ENCODE measurements around the gene NOL9.

The NOL9 gene

DNA sequence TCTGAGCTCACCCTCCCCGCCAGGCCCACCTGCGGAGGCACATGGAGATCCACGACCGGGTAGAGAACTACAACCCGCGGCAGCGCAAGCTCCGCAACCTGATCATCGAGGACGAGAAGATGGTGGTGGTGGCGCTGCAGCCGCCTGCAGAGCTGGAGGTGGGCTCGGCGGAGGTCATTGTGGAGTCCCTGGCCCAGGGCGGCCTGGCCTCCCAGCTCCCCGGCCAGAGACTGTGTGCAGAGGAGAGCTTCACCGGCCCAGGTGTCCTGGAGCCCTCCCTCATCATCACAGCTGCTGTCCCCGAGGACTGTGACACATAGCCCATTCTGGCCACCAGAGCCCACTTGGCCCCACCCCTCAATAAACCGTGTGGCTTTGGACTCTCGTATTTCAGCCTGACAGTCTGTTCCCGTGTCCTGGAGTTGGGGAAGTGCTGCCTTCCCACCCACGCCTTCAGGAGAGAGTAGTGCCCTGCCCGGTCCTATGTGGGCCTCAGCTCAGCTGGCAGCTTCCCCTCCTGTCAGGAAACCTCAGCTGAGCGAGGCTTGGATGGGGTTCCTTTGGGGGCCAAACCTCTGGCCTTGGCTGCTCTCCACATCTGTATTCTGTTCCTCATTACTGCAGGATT, 34.7 kb upstream of the NOL9 start:
- DNase-seq, result no peak

DNA sequence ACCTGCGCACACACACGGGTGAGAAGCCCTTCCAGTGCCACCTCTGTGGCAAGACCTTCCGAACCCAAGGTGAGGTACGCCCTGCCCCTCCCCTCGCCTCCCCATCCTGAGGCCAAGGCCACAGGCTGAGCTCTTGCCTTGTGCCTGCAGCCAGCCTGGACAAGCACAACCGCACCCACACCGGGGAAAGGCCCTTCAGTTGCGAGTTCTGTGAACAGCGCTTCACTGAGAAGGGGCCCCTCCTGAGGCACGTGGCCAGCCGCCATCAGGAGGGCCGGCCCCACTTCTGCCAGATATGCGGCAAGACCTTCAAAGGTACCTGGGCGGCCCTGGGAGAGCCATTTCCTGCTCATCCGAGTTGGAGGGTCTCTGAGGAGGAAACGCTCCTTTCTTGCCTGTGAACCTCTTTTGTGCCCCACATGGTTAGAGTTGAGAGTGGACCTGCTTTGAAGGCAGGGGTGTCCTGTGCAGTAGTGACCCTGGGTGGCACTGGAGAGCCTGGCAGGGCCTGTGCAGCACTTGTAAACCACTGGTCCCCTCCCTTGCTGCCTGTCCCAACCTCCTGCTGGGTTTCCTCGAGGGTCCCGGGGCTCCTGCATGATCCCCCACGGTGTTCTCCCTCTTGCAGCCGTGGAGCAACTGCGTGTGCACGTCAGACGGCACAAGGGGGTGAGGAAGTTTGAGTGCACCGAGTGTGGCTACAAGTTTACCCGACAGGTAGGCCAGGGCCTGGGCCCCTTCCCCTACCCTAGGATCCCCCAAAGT, 34.0 kb upstream of the NOL9 start:
- no peak for DNase-seq

DNA sequence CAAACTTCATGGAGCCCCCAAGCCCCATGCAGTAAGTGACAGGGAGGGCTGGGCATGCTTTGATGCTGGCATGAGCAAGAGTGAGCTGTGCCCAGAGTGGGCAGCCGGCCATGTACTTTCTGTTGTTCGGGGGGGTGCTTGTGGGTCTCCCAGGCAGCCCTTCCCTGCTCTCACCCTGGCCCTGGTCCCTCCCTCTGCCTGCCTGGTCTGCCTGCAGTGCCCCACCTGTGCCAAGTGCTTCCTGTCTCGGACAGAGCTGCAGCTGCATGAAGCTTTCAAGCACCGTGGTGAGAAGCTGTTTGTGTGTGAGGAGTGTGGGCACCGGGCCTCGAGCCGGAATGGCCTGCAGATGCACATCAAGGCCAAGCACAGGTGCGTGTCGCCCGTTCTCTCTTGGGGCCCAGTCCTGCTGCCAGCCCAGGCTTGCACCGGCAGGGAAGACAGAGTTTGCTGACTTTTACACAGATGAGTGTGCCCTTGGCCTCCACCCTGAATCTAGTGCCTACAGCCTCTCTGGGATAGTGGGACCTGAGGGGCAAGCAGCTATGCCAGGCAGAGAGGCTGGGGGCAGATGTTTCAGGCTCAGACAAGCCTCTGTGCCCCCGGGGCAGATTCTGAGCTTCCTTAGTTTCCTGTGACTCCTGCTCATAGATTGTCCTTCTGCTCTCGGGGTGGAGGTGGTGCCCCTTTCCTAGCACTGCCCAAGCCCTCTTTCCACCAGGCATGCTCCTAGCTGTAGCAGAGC, 33.1 kb upstream of the NOL9 start:
- DNase-seq, result no peak

DNA sequence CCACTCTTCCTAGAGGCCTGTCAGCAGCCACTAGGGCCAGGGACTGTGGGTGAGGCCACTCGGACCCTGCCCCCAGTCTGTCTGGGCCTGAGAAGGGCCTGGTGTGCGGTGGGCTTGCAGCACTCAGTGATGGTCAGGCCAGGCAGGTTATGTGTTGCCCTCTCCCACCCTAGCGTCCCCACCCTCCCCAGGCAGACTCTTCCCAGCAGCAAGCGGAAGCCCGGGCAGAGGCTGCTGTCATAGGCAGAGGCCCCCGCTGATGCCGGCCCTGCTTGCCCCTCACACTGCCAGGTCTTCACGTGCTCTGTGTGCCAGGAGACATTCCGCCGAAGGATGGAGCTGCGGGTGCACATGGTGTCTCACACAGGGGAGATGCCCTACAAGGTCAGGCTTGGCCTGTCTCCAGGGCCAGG, 32.1 kb upstream of the NOL9 start:
- DNase-seq, result no peak

DNA sequence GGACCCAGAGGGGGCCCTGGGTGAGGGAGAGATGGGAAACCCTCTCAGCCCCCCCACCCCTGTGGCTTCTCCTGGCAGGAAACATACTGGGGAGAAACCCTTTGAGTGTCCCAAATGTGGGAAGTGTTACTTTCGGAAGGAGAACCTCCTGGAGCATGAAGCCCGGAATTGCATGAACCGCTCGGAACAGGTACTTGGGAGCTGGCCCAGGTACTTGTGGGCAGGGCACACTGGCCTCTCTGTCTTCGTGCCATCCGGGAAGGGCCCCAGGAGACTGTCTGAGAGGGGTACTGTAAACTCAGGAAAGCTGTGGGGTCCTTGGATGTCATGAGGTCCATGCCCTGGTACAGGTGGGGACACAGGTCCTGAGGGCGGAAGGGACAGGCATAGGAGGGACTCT, 31.5 kb upstream of the NOL9 start:
- DNase-seq, result no peak

DNA sequence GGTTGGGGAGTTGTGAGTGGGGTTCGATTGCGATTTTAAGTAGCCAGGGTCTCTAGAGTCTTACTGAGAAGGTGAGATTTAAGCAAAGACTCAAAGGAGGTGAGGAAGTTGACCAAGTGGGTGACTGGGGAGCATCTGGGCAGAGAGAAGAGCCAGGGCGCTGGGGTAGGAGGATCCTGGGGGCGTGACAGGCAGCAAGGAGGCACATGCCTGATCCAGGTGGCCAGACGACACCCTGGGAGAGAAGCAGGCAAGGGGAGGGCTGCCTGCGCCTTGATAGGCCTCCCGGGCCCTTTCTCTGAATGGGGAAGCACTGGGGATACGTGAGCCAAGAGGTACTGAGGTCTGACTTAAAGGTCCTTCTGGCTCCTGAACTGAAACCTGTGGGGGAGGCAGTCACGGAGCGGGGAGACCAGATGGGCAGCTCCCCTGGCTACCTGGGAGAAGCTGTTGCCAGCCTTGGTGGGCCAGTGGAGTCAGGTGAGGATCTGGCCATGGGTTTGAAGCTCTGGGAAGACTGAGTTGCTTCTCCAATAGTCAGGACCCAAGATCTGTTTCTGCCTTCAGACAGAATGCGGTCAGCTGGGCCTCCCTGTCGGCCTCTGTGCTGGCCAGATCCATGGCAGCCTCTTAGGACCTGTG, 30.9 kb upstream of the NOL9 start:
- DNase-seq, result no peak

DNA sequence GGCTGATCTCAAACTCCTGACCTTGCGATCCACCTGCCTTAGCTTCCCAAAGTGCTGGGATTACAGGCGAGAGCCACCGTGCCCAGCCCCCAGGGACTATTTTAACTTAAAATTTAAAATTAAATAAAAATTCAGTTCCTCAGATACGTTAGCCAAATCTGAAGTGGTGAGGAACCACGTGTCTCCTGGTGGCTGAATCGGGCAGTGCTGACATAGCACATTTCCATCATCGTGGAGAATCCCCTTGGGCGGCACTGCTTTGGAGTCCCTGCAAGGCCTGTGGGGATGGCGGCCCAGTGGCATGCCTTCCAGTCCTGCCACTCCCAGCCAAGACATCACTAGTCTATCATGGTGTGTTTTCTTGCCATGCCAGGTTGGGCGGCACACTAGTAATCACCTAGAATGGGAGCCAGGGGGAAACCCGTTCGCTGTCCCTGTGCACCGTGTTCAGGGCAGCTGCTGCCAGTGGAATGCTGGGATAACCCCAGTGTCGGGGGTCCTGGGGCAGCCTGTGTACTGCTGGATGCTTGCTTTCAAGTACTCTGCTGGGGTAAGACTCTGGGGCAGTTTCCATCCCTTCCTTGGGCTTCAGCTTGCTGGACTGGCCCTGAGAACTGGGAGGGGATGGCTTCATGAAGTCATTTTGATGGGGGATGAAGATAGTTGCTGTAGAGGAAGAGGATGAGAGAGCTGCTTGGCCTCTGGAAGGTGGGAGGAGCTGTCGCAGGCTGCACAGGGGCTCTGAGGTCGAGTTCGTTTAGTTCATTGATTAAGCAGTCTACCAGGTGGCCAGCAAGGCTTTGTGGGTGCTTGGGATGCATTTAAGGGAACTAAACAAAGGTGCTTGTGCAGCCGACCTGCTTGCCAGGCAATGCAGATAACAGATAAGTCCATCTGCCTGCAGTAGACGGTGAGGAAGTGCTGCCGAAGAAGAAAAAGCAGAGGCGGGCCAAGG, 30.1 kb upstream of the NOL9 start:
- no peak for DNase-seq

DNA sequence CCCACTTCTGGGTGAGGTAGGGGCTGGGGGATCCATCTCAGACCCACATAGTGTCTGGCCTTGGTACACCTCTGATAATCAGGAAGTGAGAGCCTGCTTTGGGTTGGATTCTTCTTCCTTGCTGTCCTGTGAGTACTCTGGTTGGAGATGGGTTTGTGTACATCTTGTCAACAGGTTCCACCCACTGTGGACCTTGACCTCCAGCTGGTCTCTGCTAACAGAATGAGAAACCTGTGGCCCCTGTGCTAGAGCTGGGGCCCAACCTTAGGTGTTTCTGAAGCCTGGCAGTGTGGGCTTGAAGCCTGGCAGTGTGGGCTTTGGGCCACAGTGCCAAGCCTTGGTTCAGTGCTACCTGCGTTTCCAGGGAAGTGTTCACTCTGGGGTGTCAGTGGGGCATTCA, 28.1 kb upstream of the NOL9 start:
- DNase-seq, result no peak

DNA sequence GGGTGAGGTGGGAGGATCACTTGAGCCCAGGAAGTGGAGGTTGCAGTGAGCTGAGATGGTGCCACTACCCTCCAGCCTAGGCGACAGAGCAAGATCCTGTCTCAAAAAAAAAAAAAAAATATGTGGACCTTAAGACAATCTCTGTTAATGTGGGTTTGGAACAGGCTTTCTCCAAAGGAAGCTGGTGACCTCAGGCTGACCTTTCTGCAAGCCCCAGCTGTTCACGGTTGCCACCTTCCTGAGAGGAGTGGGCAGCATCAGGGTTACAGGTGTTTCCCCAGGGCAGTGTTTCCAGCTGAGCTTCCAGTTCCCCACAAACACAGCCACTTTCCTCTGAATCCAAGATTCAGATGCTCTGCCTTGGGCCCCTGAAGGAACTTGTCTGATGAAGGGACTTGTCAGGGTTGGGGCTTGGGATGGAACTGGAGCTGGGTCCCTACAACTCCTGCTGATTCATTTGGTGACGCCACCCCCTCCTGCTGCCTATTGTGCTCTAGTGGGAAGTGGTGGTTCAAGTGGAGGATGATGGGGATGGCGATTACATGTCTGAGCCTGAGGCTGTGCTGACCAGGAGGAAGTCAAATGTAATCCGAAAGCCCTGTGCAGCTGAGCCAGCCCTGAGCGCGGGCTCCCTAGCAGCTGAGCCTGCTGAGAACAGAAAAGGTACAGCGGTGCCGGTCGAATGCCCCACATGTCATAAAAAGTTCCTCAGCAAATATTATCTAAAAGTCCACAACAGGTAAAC, 27.4 kb upstream of the NOL9 start:
- no peak for DNase-seq

DNA sequence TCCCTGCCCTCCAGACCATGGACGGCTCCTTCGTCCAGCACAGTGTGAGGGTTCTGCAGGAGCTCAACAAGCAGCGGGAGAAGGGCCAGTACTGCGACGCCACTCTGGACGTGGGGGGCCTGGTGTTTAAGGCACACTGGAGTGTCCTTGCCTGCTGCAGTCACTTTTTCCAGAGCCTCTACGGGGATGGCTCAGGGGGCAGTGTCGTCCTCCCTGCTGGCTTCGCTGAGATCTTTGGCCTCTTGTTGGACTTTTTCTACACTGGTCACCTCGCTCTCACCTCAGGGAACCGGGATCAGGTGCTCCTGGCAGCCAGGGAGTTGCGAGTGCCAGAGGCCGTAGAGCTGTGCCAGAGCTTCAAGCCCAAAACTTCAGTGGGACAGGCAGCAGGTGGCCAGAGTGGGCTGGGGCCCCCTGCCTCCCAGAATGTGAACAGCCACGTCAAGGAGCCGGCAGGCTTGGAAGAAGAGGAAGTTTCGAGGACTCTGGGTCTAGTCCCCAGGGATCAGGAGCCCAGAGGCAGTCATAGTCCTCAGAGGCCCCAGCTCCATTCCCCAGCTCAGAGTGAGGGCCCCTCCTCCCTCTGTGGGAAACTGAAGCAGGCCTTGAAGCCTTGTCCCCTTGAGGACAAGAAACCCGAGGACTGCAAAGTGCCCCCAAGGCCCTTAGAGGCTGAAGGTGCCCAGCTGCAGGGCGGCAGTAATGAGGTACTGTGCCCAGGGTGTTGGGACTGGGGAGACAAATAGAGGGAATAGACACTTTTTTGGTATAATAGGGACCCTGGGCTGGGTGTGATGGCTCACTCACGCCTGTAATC, 26.5 kb upstream of the NOL9 start:
- DNase-seq, result no peak

DNA sequence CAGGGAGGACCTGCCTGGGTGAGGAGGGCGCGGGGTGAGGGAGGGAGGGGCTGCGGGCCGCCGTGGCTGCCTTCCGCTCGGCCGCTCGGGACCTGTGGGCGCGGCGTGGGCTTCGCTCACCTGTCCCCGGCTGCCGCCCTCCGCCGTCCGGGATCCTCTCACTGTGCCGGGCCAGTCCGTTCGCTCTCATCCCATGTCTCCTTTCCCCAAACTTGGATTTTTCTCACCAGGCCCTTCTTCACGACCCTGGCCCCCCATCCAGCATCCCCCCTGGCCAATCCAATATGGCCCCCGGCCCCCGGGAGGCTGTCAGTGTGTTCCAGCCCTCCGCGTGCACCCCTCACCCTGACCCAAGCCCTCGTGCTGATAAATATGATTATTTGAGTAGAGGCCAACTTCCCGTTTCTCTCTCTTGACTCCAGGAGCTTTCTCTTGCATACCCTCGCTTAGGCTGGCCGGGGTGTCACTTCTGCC, 25.8 kb upstream of the NOL9 start:
- no peak for DNase-seq

DNA sequence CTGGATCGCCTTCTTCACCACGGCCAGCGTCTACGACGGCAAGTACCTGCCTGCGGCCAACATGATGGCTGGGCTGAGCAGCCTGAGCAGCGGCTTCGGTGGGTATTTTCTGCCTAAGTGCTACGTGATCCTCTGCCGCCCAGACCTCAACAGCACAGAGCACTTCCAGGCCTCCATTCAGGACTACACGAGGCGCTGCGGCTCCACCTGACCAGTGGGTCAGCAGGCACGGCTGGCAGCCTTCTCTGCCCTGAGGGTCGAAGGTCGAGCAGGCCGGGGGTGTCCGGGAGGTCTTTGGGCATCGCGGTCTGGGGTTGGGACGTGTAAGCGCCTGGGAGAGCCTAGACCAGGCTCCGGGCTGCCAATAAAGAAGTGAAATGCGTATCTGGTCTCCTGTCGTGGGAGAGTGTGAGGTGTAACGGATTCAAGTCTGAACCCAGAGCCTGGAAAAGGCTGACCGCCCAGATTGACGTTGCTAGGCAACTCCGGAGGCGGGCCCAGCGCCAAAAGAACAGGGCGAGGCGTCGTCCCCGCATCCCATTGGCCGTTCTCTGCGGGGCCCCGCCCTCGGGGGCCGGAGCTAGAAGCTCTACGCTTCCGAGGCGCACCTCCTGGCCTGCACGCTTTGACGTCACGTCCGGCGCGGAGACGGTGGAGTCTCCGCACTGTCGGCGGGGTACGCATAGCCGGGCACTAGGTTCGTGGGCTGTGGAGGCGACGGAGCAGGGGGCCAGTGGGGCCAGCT, 25.2 kb upstream of the NOL9 start, which contains the start of gene ZBTB48:
Gene ZBTB48 (plus strand): TSS at position 621 of the 745 bp plus-strand sequence. CDS start 616 bp downstream, outside the sequence.
- peak; percentile 98 for DNase-seq

DNA sequence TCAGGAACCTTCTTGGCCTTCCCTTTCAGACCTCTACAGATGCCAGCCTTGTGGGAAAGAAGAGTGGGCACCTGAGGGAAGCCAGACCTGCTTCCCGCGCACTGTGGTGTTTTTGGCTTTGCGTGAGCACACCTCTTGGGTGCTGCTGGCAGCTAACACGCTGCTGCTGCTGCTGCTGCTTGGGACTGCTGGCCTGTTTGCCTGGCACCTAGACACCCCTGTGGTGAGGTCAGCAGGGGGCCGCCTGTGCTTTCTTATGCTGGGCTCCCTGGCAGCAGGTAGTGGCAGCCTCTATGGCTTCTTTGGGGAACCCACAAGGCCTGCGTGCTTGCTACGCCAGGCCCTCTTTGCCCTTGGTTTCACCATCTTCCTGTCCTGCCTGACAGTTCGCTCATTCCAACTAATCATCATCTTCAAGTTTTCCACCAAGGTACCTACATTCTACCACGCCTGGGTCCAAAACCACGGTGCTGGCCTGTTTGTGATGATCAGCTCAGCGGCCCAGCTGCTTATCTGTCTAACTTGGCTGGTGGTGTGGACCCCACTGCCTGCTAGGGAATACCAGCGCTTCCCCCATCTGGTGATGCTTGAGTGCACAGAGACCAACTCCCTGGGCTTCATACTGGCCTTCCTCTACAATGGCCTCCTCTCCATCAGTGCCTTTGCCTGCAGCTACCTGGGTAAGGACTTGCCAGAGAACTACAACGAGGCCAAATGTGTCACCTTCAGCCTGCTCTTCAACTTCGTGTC, 24.5 kb upstream of the NOL9 start:
- DNase-seq, result no peak

DNA sequence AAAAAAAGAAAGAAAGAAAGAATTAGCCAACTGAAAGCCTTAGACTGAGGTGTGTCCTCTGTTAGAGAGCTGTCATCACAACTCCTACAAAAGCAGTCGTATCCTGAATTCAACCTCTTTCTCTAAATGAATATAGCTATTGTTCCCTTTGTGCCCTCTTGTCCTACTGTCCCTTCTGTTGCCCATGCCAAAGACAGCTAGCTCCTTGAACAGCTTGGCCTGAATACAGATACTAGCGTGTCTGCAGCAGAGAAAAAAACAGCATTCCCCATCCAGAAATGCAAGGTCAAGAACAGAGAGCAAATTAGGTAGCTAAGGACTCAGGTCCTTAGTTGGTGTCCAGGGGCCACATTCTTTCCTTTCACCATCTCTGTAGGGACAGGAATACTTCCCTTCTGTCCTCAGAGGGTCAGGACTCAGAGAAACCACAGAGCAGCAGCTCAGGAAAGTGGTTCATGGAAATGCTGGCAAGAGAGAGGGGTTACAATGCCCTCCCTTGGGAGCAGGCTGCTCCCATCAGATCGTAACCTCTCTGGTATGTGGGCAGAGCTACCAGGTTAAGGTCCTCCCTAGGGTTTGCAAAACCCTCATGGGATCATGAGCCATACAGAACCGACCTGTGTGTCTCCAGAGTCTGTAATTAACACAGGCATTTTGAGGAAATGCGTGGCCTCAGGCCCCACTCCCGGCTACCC, 23.7 kb upstream of the NOL9 start:
- DNase-seq, result no peak

DNA sequence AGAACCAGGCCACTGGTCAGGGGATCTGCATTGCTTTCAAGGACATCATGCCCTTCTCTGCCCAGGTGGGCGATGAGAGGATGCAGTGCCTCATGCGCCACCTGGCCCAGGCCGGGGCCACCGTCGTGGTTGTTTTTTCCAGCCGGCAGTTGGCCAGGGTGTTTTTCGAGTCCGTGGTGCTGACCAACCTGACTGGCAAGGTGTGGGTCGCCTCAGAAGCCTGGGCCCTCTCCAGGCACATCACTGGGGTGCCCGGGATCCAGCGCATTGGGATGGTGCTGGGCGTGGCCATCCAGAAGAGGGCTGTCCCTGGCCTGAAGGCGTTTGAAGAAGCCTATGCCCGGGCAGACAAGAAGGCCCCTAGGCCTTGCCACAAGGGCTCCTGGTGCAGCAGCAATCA, 20.5 kb upstream of the NOL9 start:
- DNase-seq, result no peak

DNA sequence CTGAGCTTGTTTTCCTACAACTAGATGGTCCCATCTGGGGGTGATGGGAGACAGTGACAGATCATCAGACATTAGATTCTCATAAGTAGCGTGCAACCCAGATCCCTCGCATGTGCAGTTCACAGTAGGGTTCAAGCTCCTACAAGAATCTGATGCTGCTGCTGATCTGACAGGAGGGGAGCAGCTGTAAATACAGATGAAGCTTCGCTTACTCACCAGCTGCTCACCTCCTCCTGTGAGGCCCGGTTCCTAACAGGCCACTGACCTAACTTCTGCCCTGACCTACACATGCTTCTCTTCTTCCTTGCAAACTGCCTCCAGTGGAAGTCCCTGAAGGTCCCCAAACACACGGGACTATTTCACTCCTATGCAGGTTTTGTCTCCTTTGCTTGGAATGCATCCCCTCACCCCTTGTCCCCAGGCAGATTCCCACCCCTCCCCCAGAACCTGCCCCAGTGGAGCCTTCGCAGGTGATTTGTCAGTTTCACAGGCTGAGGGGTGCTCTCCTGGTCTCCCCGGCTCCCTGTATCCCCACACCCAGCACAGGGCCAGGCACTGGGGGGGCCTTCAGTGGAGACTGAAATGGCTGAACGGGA, 19.8 kb upstream of the NOL9 start:
- no peak for DNase-seq

DNA sequence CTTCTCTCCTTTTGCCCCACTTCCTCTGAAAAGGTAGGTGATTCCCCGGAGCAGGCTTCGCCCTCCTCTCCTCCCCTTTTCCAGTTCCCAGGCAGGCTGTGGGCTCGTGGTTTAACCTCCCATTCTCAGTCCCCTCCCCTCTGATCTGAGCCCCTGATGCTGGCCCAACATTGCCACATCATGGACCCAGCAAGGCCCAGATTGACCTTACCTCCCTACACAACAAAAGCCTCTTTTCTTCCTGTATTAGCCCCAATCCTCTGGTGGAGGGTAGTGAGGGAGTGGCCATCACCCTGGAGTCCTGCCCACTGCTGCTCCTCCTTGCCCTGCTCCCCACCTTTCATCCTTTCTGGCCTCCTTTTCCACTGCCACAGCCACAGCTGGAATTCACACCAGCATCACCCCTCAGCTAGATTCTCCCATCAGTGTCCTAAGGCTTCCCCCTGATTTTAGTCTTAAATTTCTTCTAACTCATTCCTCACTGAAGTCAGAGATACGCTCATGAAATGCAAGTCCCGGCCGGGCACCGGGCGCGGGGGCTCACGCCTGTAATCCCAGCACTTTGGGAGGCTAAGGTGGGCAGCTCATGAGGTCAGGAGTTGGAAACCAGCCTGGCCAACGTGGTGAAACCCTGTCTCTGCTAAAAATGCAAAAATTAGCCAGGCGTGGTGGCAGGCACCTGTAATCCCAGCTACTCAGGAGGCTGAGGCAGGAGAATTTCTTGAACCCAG, 18.5 kb upstream of the NOL9 start:
- DNase-seq, result no peak
